HEK293 (cell line): ENCODE results near the gene NAA25.

Experiments
- GLIS2 ChIP-seq: fragments of 450-650 bp; formaldehyde crosslinking; IDR thresholded peaks from 2 replicates; pipeline ENCODE4 v1.5.1; 2016; ENCODE audit warnings: missing biosample characterization, missing genetic modification characterization
- KLF9 ChIP-seq: fragments of 450-650 bp; formaldehyde crosslinking; IDR thresholded peaks from 2 replicates; pipeline ENCODE4 v1.5.1; 2016; ENCODE audit warnings: missing biosample characterization, missing genetic modification characterization, low read depth
- ZBTB17 ChIP-seq: fragments of 450-650 bp; formaldehyde crosslinking; IDR thresholded peaks from 2 replicates; pipeline ENCODE4 v1.5.1; 2016; ENCODE audit warnings: missing biosample characterization, missing genetic modification characterization
- ZNF138 ChIP-seq: fragments of 450-650 bp; formaldehyde crosslinking; IDR thresholded peaks from 2 replicates; pipeline ENCODE4 v1.5.1; 2016; ENCODE audit warnings: missing biosample characterization, missing genetic modification characterization, borderline replicate concordance
- ZNF629 ChIP-seq: fragments of 450-650 bp; formaldehyde crosslinking; IDR thresholded peaks from 2 replicates; pipeline ENCODE4 v1.5.1; 2017; ENCODE audit warnings: missing biosample characterization, missing genetic modification characterization
- ZNF776 ChIP-seq: fragments of 450-650 bp; formaldehyde crosslinking; IDR thresholded peaks from 2 replicates; pipeline ENCODE4 v1.5.0; 2017; ENCODE audit warnings: missing biosample characterization, missing genetic modification characterization, borderline replicate concordance
- TF ChIP-seq, protein P1 (sequence below): fragments of 450-650 bp; formaldehyde crosslinking; IDR thresholded peaks from 2 replicates; pipeline ENCODE4 v1.5.1; 2016; ENCODE audit warnings: missing biosample characterization, missing genetic modification characterization
- TF ChIP-seq, protein P2 (sequence below): fragments of 450-650 bp; formaldehyde crosslinking; IDR thresholded peaks from 2 replicates; pipeline ENCODE4 v1.5.1; 2016; ENCODE audit warnings: missing biosample characterization, missing genetic modification characterization

DNA sequence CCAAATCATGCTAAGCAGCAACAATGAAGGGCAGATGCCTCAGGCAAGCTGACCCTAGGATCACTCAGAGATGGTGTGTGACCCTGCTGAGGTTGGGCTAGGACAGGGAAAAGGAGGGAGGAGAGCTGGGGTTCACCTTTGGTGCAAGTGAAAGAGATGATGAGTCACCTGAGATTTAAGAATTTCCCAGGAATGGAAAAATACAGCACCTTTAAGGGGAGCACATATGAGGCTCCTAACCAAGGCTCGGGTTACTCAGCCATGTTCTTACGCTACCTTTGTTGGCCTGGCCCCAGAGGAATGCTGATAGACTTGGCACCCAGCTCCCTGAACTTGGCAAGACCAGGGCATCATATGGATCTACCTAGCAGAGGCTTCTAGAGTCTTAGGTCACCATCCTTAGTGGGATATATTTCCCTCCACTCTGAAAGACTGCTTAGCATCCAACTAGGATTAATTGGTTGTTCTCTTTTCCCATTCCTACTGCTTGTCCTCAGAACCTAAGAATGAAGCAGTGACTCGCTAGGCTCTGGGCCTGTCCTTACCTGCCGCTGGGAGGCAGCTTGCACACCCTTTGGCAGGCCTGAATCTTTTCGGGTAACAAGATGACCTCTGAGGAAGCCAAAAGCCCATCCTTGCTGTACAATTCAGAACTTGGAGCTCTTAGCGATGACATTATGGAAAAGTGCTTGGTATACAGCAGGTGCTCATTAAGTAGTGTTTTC, 4.0 kb upstream of the NAA25 start:
- TF ChIP-seq KLF9 (tag by site-specific recombination) (no peak), ZBTB17 (tag by site-specific recombination) (no peak), GLIS2 (no peak), ZNF629 (tag by site-specific recombination) (no peak), ZNF776 (no peak), ZNF138 (no peak)
- TF ChIP-seq, protein P1, sequence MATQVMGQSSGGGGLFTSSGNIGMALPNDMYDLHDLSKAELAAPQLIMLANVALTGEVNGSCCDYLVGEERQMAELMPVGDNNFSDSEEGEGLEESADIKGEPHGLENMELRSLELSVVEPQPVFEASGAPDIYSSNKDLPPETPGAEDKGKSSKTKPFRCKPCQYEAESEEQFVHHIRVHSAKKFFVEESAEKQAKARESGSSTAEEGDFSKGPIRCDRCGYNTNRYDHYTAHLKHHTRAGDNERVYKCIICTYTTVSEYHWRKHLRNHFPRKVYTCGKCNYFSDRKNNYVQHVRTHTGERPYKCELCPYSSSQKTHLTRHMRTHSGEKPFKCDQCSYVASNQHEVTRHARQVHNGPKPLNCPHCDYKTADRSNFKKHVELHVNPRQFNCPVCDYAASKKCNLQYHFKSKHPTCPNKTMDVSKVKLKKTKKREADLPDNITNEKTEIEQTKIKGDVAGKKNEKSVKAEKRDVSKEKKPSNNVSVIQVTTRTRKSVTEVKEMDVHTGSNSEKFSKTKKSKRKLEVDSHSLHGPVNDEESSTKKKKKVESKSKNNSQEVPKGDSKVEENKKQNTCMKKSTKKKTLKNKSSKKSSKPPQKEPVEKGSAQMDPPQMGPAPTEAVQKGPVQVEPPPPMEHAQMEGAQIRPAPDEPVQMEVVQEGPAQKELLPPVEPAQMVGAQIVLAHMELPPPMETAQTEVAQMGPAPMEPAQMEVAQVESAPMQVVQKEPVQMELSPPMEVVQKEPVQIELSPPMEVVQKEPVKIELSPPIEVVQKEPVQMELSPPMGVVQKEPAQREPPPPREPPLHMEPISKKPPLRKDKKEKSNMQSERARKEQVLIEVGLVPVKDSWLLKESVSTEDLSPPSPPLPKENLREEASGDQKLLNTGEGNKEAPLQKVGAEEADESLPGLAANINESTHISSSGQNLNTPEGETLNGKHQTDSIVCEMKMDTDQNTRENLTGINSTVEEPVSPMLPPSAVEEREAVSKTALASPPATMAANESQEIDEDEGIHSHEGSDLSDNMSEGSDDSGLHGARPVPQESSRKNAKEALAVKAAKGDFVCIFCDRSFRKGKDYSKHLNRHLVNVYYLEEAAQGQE: no peak
- TF ChIP-seq, protein P2, sequence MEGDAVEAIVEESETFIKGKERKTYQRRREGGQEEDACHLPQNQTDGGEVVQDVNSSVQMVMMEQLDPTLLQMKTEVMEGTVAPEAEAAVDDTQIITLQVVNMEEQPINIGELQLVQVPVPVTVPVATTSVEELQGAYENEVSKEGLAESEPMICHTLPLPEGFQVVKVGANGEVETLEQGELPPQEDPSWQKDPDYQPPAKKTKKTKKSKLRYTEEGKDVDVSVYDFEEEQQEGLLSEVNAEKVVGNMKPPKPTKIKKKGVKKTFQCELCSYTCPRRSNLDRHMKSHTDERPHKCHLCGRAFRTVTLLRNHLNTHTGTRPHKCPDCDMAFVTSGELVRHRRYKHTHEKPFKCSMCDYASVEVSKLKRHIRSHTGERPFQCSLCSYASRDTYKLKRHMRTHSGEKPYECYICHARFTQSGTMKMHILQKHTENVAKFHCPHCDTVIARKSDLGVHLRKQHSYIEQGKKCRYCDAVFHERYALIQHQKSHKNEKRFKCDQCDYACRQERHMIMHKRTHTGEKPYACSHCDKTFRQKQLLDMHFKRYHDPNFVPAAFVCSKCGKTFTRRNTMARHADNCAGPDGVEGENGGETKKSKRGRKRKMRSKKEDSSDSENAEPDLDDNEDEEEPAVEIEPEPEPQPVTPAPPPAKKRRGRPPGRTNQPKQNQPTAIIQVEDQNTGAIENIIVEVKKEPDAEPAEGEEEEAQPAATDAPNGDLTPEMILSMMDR: no peak
